DOHH2 (cell line): Measurements from ENCODE around the gene FRAS1.
"Not testable (repeated sequence)": the region's sequence is repeated elsewhere in the genome, so short reads cannot be mapped to it uniquely, and the experiment has no call there.

ENCODE experiments used
- H3F3A ChIP-seq: fragments of 200-600 bp; sonication (generic), shearing (Covaris generic); 2 replicates; pipeline ENCODE4 v1.6.0; 2016; ENCODE audit warnings: antibody characterized with exemption, mild to moderate bottlenecking; ENCODE audit not compliant: control insufficient read depth, insufficient read depth
- H3K27ac ChIP-seq: fragments of 200-600 bp; sonication (generic); 2 replicates; pipeline ENCODE4 v1.5.1; 2014; ENCODE audit warnings: low read depth, mild to moderate bottlenecking, low read length, moderate library complexity
- H3K27me3 ChIP-seq: fragments of 200-600 bp; sonication (generic); 2 replicates; pipeline ENCODE4 v1.6.1; 2014; ENCODE audit warnings: mild to moderate bottlenecking, low read length, mixed read lengths; ENCODE audit not compliant: control insufficient read depth
- H3K36me3 ChIP-seq: fragments of 200-600 bp; sonication (generic); 2 replicates; pipeline ENCODE4 v1.6.1; 2014; ENCODE audit warnings: mild to moderate bottlenecking, low read length, moderate library complexity, mixed read lengths; ENCODE audit not compliant: control insufficient read depth
- H3K4me1 ChIP-seq: fragments of 200-600 bp; sonication (generic); 2 replicates; pipeline ENCODE4 v1.6.1; 2014; ENCODE audit warnings: mild to moderate bottlenecking, low read length, mixed read lengths; ENCODE audit not compliant: control insufficient read depth
- H3K4me2 ChIP-seq: fragments of 200-600 bp; sonication (generic); 2 replicates; pipeline ENCODE4 v1.6.0; 2014; ENCODE audit warnings: mild to moderate bottlenecking, low read length, moderate library complexity
- H3K4me3 ChIP-seq: fragments of 200-600 bp; sonication (generic); 2 replicates; pipeline ENCODE4 v1.5.1; 2014; ENCODE audit warnings: mild to moderate bottlenecking, low read length, mixed read lengths
- H3K79me2 ChIP-seq: fragments of 200-600 bp; sonication (generic); 2 replicates; pipeline ENCODE4 v1.6.1; 2014; ENCODE audit warnings: mild to moderate bottlenecking, low read length, mixed read lengths; ENCODE audit not compliant: control insufficient read depth
- H3K9me2 ChIP-seq: fragments of 200-600 bp; sonication (generic); replicated peaks from 2 replicates; pipeline ENCODE4 v1.6.1; 2014; ENCODE audit warnings: mild to moderate bottlenecking, low read length, mixed read lengths; ENCODE audit not compliant: control insufficient read depth
- H3K9me3 ChIP-seq: fragments of 200-600 bp; sonication (generic); 2 replicates; pipeline ENCODE4 v1.6.1; 2014; ENCODE audit warnings: antibody characterized with exemption, low read length, mixed read lengths; ENCODE audit not compliant: control insufficient read depth, insufficient read depth
- H4K20me1 ChIP-seq: fragments of 200-600 bp; sonication (generic); 2 replicates; pipeline ENCODE4 v1.6.0; 2014; ENCODE audit warnings: low read depth, mild to moderate bottlenecking, antibody characterized with exemption, low read length, moderate library complexity; ENCODE audit not compliant: control insufficient read depth, insufficient read depth
- EZH2phosphoT487 ChIP-seq: fragments of 200-600 bp; sonication (generic); IDR thresholded peaks from 2 replicates; pipeline ENCODE4 v1.6.1; 2017; ENCODE audit warnings: borderline replicate concordance, mild to moderate bottlenecking, antibody characterized with exemption, low read length, moderate library complexity, mixed read lengths
- TF ChIP-seq, protein P1 (sequence below): fragments of 200-600 bp; sonication (generic); IDR thresholded peaks from one replicate; pipeline ENCODE4 v1.5.1; 2014; ENCODE audit warnings: antibody characterized with exemption, mild to moderate bottlenecking, low read depth, low read length; ENCODE audit not compliant: poor library complexity, severe bottlenecking

FRAS1 gene

DNA sequence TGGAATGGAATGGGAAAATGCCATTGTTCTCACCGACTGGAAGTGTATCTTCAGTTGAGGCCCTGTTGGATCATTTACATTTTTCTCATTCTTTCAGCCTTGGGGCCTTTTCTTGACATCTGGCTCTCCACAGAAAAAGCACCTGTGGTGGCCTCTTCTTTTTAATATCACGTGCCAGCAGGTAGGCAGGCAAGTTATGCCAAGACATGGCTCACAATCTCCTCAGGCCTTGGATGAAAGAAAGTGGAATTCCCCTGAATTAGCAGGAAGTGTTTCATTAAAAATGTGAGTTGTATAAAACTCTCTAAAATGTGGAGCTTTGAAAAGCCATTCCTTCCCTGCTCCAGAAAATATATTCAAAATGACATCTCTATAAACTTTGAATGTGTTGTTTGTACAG lies 122.1 kb downstream of the FRAS1 start:
- Histone ChIP-seq H4K20me1 (no peaks in the 10 kb centered on the region), H3K9me2 (no peaks in the 10 kb centered on the region), H3K4me1 (no peaks in the 10 kb centered on the region), H3K79me2 (no peaks in the 10 kb centered on the region), H3K27me3 (no peaks in the 10 kb centered on the region), H3K4me3 (no peak overlapping the region), H3K36me3 (no peaks in the 10 kb centered on the region), H3K27ac (no peak overlapping the region), H3K4me2 (no peak overlapping the region), H3F3A (no peaks in the 10 kb centered on the region), H3K9me3 (no peaks in the 10 kb centered on the region)
- TF ChIP-seq, protein P1, sequence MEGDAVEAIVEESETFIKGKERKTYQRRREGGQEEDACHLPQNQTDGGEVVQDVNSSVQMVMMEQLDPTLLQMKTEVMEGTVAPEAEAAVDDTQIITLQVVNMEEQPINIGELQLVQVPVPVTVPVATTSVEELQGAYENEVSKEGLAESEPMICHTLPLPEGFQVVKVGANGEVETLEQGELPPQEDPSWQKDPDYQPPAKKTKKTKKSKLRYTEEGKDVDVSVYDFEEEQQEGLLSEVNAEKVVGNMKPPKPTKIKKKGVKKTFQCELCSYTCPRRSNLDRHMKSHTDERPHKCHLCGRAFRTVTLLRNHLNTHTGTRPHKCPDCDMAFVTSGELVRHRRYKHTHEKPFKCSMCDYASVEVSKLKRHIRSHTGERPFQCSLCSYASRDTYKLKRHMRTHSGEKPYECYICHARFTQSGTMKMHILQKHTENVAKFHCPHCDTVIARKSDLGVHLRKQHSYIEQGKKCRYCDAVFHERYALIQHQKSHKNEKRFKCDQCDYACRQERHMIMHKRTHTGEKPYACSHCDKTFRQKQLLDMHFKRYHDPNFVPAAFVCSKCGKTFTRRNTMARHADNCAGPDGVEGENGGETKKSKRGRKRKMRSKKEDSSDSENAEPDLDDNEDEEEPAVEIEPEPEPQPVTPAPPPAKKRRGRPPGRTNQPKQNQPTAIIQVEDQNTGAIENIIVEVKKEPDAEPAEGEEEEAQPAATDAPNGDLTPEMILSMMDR: no peak
- TF ChIP-seq EZH2phosphoT487: no peak

DNA sequence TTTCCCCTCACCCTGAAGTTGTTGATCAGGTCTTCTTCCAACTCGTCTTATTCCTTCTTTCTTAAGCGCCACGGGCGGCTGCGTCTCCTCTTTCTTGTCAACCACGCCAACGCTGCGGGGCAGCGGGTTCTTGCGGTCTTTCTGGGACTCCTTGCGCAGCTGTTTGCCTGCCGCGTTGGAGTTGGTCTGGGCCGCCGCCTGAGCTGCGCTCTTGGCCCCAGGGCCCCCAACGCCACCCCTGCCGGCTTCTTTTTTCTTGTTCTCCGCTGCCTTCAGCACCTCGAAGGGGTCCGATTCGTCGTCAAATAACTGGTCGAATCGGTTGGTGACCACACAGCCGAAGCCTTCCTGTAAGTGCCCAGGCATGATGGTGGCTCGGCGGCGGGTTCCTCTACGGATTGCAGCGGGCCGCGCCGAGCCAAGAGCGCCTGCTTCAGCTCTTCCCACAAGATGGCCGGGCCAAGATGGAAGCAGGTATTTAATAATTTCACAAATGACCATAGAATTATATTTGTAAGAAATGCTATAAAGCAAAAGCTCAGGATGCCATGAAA lies 124.6 kb downstream of the FRAS1 start:
- not testable (repeated sequence) for H3K36me3 ChIP-seq, H3K9me3 ChIP-seq, H4K20me1 ChIP-seq, H3K4me3 ChIP-seq, H3F3A ChIP-seq, H3K4me1 ChIP-seq, H3K27ac ChIP-seq, H3K9me2 ChIP-seq, H3K79me2 ChIP-seq, H3K27me3 ChIP-seq, H3K4me2 ChIP-seq

DNA sequence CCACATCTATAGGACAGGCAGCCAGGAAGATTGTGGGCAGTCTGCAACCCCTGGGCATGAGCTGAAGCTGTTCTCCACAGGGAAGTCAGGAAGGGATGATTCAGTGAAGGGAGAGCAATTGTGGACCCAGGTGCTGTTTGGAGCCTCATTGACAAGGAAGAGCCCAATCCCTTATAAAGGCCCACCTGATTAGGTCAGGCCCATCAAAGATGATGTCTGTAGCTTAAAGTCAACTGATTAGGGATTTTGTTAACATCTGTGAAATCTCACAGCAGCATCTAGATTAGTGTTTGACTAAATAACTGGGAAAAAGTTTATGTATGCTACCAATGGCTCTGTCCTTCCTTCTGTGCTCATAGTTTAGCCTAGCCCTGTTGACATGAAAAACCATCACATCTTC lies 127.5 kb downstream of the FRAS1 start:
- Histone ChIP-seq H3F3A (no peaks in the 10 kb centered on the region), H3K4me2 (no peak overlapping the region), H4K20me1 (no peaks in the 10 kb centered on the region), H3K4me1 (no peaks in the 10 kb centered on the region), H3K27me3 (no peaks in the 10 kb centered on the region), H3K4me3 (no peak overlapping the region), H3K79me2 (no peaks in the 10 kb centered on the region), H3K27ac (no peak overlapping the region), H3K36me3 (no peaks in the 10 kb centered on the region), H3K9me2 (no peaks in the 10 kb centered on the region), H3K9me3 (no peaks in the 10 kb centered on the region)
- TF ChIP-seq EZH2phosphoT487: no peak
- TF ChIP-seq, protein P1: no peak

DNA sequence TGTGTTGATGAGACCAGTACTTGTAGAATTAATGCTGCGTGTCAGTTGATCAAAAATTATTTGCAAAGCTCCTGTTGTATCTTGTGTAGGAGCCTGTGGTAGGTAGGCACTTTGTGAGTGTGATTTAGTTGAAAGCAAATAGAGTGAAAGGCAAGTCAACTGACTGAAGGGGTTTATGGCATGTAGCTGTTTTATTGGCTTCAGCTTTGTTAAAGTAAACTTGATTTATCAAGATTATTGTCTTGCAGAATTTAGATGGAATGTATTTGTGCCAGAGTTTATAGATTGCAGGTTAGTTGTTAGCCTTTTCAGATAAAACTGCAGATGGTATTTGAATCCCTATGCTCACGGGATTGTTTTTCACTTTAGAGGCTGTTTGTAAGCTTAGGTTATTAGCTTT lies 128.0 kb downstream of the FRAS1 start:
- Histone ChIP-seq H3K9me2 (no peaks in the 10 kb centered on the region), H3K27ac (no peak overlapping the region), H3K27me3 (no peaks in the 10 kb centered on the region), H3K9me3 (no peaks in the 10 kb centered on the region), H3K79me2 (no peaks in the 10 kb centered on the region), H3K4me2 (no peak overlapping the region), H3F3A (no peaks in the 10 kb centered on the region), H3K36me3 (no peaks in the 10 kb centered on the region), H3K4me1 (no peaks in the 10 kb centered on the region), H3K4me3 (no peak overlapping the region), H4K20me1 (no peaks in the 10 kb centered on the region)
- TF ChIP-seq, protein P1: no peak
- TF ChIP-seq EZH2phosphoT487: no peak
